ENCODE results near the gene SYVN1. TPM values are rescaled to one million over a fixed set of nuclear protein-coding genes. Genes with fewer than 3 reads are reported as not detected.

Gene SYVN1
- total RNA-seq, 1 experiment from 2014 or later: 34.8 TPM

- TF ChIP-seq PRDM15 (CRISPR knock-in tag; IDR thresholded peaks at IDR 0.05): no peak
- TF ChIP-seq, protein P1, sequence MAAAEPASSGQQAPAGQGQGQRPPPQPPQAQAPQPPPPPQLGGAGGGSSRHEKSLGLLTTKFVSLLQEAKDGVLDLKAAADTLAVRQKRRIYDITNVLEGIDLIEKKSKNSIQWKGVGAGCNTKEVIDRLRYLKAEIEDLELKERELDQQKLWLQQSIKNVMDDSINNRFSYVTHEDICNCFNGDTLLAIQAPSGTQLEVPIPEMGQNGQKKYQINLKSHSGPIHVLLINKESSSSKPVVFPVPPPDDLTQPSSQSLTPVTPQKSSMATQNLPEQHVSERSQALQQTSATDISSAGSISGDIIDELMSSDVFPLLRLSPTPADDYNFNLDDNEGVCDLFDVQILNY (CRISPR knock-in tag; IDR thresholded peaks at IDR 0.05): no peak
- TF ChIP-seq STAT6 (CRISPR knock-in tag; conservative IDR thresholded peaks at IDR 0.05; ENCODE audit: low read depth): no peak
- TF ChIP-seq ARID4B (CRISPR knock-in tag; IDR thresholded peaks at IDR 0.05; ENCODE audit: borderline replicate concordance): 0 out of 2 replicates have a peak, but pooled peaks have one; percentile 14
- no peak for TF ChIP-seq CREB1 (CRISPR knock-in tag; IDR thresholded peaks at IDR 0.05)
- no peak for TF ChIP-seq NFATC4 (CRISPR knock-in tag; IDR thresholded peaks at IDR 0.05)
- no peak for TF ChIP-seq GRHL2 (CRISPR knock-in tag; IDR thresholded peaks at IDR 0.05; ENCODE audit: insufficient replicate concordance, severe bottlenecking)
- no peak for TF ChIP-seq ZNF425 (CRISPR knock-in tag; conservative IDR thresholded peaks at IDR 0.05)
- TF ChIP-seq TCF7 (CRISPR knock-in tag; IDR thresholded peaks at IDR 0.05; ENCODE audit: low read depth): 0 out of 2 replicates have a peak, but pooled peaks have one; percentile 32
- TF ChIP-seq GABPB1 (CRISPR knock-in tag; IDR thresholded peaks at IDR 0.05): 0 out of 2 replicates have a peak, but pooled peaks have one; percentile 25
- peak; percentile 90 for TF ChIP-seq ZNF263 (CRISPR knock-in tag; IDR thresholded peaks at IDR 0.05; ENCODE audit: low read depth)
- TF ChIP-seq MXD4 (CRISPR knock-in tag; IDR thresholded peaks at IDR 0.05; ENCODE audit: borderline replicate concordance): no peak
Measured at GRCh38 chr11:65181569-65182257, 47.4 kb upstream of the SYVN1 start, which contains the start of gene CAPN1 (continued).
